NCI-H748 treated with DMSO at 0.1 percent for 48 hours (cell line): ENCODE results near the gene HYAL4.
"Not testable (repeated sequence)": the region's sequence is repeated elsewhere in the genome, so short reads cannot be mapped to it uniquely, and the experiment has no call there.

Experiments used
- DNase-seq: peaks from one replicate; lab custom pipeline; 2025; lab: John Stamatoyannopoulos, UW

HYAL4 gene

GRCh38 chr7:123844712-123845219, at the start of gene HYAL4:
Gene HYAL4, plus strand, starts transcription at chr7:123845169. Its CDS starts 23,105 bp downstream, at chr7:123868274.
- DNase-seq: no peak

DNA sequence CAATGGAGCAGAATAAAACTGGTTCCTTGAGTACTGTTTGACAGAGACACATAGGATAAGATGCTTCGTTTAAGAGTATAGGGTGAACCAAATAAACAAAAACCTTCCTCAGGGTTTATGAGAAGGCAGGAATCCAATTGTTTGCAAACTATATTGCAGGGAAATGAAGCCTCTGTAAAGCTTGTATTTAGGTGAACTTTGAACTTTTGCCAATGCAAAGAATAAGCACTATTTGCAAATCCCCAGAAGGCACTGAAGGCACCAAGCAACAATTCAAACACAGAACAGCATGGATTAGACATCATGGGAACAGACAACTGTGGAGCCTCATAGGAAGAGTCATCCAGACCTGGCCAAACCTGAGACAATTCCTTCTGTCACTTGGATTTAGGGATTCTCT, 49.1 kb upstream of the HYAL4 start:
- no peak for DNase-seq

DNA sequence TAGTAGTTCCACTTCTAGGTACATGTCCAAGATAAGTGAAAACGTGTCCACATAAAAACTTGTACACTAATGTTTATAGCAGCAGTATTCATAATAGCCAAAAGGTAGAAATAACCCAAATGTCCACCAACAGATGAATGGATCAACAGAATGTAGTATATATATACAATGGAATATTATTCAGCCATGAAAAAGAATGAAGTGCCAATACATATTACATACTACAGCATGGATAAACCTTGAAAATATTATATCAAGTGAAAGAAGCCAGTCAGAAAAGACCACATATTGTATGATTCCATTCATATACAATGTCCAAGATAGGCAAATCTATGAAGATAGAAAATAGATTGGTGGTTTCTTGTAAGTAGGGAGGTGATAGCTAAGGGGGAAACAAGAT, 48.4 kb upstream of the HYAL4 start:
- DNase-seq: no peak

GRCh38 chr7:123797673-123798531, 47.1 kb upstream of the HYAL4 start:
- peak; percentile 88 for DNase-seq

- DNase-seq: peak; percentile 67
Measured at GRCh38 chr7:123798532-123799188, 46.3 kb upstream of the HYAL4 start.

GRCh38 chr7:123802249-123802648, 42.7 kb upstream of the HYAL4 start:
- DNase-seq: no peak

GRCh38 chr7:123805287-123805686, 39.7 kb upstream of the HYAL4 start:
- DNase-seq: no peak

- no peak for DNase-seq
Measured at GRCh38 chr7:123809471-123809870, 35.5 kb upstream of the HYAL4 start.

- no peak for DNase-seq
Measured at GRCh38 chr7:123811056-123811455, 33.9 kb upstream of the HYAL4 start.

DNA sequence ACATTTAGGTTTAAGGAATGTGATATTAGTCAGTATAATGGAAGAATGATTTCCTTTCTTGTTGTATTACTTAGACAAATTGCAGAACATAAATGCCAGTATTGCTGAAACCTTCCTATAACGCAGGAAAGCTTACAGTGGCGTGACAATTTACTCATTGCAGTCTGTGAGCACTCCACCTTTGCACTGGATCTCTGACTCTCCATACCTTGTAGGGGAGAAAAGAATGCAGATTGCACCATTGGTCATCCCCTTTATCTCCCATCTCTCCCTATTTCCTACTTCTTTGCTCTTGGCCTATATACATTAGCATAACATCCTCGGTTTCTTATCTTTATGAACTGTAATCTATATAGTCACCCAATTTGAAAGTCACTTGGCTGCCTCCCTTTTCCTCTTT, 28.1 kb upstream of the HYAL4 start:
- no peak for DNase-seq

DNA sequence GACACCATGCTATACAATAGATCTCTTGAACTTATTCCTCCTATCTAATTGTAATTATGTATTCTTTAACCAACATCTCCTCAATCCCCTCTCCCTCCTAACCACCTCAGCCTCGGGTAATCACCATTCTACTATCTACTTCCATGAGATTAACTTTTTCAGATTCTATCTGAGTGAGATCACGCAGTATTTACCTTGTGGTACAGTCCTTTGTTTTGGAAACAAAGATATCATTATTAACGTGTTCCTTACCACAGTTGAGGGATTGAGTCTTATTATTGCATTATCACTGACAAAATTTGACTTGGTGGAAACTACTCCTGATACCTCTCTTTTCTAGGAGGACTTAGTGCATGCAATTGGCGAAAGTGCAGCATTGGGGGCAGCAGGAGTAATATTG, 26.0 kb upstream of the HYAL4 start:
- DNase-seq: no peak

DNA sequence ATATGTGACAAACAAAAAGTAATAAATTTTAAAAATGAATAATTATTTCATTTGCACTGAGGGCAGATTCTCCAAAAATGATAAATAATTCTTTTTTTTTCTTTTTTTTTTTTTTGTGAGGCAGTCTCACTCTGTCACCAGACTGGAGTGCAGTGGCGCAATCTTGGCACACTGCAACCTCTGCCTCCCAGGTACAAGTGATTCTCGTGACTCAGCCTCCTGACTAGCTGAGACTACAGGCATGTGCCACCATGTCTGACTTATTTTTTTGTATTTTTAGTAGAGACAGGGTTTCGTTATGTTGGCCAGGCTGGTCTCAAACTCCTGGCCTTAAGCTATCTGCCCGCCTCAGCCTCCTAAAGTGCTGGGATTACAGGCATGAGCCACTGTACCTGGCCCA, 25.2 kb upstream of the HYAL4 start:
- DNase-seq: not testable (repeated sequence)

GRCh38 chr7:123820864-123821263, 24.1 kb upstream of the HYAL4 start:
- no peak for DNase-seq

DNA sequence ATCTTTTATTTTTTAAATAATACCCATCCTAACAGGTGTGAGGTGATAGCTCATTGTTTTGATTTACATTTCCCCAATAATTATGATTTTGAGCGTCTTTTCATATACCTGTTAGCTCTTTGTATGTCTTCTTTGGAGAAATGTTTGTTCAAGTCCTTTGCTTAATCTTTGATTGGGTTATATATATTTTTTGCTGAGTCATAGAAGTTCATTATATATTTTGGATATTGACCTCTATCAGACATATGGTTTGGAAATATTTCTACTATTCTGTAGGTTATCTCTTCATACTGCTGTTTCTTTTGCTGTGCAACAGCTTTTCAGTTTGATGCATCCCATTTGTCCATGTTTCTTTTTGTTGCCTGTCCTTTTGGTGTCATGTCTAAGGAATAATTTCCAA, 23.6 kb upstream of the HYAL4 start:
- no peak for DNase-seq

DNA sequence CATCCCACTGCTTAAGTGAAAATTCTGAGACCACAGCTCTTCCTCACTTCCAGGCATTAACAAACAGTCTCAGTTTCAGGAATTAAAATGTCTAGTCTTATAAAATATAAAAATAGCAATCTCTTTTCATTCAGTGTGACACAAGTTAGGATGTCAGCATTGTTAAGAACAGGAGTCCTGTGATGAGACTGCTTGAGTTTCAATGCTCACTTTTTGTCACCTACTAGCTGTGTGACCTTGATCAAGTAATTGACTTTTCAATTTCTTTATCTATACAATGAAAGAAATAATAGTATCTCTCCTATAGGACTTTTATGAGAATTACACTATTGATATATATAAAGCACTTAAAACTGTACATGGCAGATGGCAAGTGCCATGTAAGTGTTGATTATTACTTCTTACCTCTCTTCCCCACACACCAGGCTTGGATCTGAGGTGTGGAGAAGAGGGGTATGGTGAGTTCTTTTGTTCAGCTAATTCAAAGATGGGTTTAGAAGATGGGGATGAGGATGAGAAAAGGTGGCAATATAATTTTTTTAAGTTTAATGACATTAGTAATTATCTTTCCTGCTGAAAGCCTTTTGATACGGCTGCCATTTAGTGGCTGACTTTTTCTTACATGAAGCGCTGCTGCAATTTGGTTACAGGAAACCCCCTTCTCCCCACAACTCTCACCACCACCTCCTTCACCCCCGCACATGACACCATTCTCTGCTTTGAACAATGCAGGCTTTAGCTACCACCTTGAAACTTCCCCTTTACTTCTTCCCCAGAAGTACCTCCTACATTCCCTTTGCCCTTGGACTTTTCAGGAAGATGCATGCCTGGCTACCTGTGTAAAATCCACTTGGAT, 20.8 kb upstream of the HYAL4 start:
- no peak for DNase-seq

DNA sequence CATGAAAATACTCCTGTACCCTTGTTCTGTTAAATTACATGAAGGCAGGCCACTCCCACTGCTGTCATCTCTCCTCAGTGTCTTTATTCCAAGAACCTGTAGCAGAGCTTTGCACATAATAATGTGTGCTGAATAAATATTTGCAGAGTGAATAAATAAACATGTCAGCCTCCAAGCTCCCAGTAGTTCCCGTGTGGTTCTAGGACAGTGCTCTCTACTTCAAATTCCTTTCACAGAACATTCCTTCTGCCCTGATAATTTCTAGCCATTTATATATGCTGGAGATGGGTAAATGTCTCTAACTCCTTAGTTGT, 20.3 kb upstream of the HYAL4 start:
- DNase-seq: peak; percentile 63

- DNase-seq: no peak
Measured at GRCh38 chr7:123828805-123829204, 16.2 kb upstream of the HYAL4 start.

DNA sequence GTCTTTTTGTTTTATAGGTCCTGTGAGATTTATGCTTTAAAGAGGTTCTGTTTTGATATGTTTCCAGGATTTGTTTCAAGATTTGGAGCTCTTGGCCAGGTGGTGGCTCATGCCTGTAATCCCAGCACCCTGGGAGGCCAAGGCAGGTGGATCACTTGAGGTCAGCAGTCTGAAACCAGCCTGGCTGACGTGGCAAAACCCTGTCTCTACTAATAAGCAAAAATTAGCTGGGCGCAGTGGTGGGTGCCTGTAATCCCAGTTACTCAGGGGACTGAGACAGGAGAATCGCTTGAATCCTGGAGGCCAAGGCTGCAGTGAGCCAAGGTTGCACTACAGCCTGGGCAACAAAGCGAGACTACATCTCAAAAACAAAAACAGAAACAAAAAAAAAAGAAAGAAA, 8.3 kb upstream of the HYAL4 start:
- DNase-seq: no peak

GRCh38 chr7:123839106-123839505, 5.9 kb upstream of the HYAL4 start:
- DNase-seq: not testable (repeated sequence)

- not testable (repeated sequence) for DNase-seq
Measured at GRCh38 chr7:123844142-123844541, 827 bp upstream of the HYAL4 start.

DNA sequence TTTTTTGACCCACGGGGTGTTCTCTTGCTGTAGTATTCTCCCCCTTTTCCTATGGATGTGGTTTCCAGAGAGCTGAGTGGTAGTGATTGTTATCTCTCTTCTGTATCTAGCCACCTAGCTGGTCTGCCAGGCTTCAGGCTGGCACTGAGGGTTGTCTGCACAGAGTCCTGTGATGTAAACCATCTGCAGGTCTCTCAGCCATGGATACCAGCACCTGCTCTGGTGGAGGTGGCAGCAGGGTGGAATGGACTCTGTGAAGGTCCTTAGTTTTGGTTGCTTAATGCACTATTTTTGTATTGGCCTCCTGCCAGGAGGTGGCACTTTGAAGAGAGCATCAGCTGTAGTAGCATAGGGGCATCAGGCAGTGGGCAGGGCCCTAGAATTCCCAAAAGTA, 851 bp downstream of the HYAL4 start:
- DNase-seq: no peak

DNA sequence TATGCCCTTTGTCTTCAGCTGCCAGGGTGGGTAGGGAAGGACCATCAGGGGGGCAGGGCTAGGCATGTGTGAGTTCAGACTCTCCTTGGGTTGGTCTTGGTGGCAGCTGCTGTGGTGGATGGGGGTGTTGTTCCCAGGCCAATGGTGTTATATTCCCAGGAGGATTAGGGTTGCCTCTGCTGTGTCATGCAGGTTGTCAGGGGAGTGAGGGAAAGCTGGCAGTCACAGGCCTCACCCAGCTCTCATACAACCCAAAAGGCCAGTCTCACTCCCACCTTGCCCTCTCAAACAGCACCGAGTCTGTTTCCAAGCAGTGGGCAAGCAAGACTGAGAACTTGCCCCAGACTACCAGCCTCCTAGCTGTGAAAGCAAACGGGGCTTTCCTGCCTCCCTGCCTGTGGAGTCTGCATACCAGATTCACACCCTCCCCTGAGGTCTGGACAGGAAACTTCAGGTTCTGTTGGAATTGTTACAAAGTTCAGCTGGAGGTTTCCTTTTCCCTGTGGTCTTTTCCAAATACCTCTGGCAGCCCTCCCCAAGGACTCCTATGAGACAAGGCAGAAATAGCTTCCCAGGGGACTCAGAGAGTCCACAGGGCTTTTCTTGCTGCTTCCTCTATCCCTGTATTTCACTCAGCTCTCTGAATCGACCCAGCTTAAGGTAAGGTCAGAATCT, 1.4 kb downstream of the HYAL4 start:
- no peak for DNase-seq
